H1 (cell line): ENCODE data around the gene FAM83B. TPM values are rescaled to one million over a fixed set of nuclear protein-coding genes. Genes with fewer than 3 reads are reported as not detected.

Source experiments
- CEBPB ChIP-seq: IDR thresholded peaks from 2 replicates; pipeline ENCODE4 v1.6.1; 2012; ENCODE audit warnings: low read depth, low read length
- HDAC2 ChIP-seq, 2 experiments: fragments of 300-600 bp in 1 of 2; sonication (generic) in 1 of 2; IDR thresholded peaks; 2 replicates each; pipeline ENCODE4 v1.6.1; 2011 to 2012; ENCODE audit warnings: low read depth in 2 of 2, low read length in 2 of 2, mild to moderate bottlenecking in 2 of 2, moderate library complexity in 2 of 2, borderline replicate concordance in 1 of 2, inconsistent platforms in 1 of 2
- SP4 ChIP-seq: IDR thresholded peaks from 2 replicates; pipeline ENCODE4 v1.6.1; 2012; ENCODE audit warnings: low read length, inconsistent platforms
- TBP ChIP-seq: IDR thresholded peaks from 2 replicates; pipeline ENCODE4 v1.6.1; 2011; ENCODE audit warnings: low read depth, low read length, improper control_type of control experiment
- polyA plus RNA-seq, 7 experiments: library from polyadenylated mRNA; depleted of rRNA in 3 of 7; stranded (reverse) in 5 of 7; unstranded in 2 of 7; fragments of >200 nt in 5 of 7; fragments of 200-250 nt in 2 of 7; gene quantifications; 1 replicate in 5 of 7; 2 replicates in 1 of 7; 4 replicates in 1 of 7; pipeline versions ENCODE4 v1.2.1 to v1.2.3, GENCODE V29; 2011 to 2013; ENCODE audit warnings: missing spikeins in 2 of 7, mixed read lengths in 2 of 7
- total RNA-seq: library from RNA; stranded (reverse); fragmentation: NEBNext Ultra II Directional; extraction: Animal tissue kit (Norgen Biotek cat#: 25700); gene quantifications from 2 replicates; pipeline ENCODE4 v1.2.1, GENCODE V29; 2021
- TF ChIP-seq, protein P1 (sequence below): fragments of 300-600 bp; sonication (generic); IDR thresholded peaks from 2 replicates; pipeline ENCODE4 v1.7.1; 2012; ENCODE audit warnings: low read length, moderate library complexity, mild to moderate bottlenecking, inconsistent platforms; ENCODE audit not compliant: insufficient replicate concordance

Gene FAM83B
- total and polyA plus RNA-seq, 2 of the 8 experiments (the other 6 are each of a cell fraction or from before 2014, with no cell fraction given), result 0.71 to 5.7 TPM

- TF ChIP-seq, protein P1, sequence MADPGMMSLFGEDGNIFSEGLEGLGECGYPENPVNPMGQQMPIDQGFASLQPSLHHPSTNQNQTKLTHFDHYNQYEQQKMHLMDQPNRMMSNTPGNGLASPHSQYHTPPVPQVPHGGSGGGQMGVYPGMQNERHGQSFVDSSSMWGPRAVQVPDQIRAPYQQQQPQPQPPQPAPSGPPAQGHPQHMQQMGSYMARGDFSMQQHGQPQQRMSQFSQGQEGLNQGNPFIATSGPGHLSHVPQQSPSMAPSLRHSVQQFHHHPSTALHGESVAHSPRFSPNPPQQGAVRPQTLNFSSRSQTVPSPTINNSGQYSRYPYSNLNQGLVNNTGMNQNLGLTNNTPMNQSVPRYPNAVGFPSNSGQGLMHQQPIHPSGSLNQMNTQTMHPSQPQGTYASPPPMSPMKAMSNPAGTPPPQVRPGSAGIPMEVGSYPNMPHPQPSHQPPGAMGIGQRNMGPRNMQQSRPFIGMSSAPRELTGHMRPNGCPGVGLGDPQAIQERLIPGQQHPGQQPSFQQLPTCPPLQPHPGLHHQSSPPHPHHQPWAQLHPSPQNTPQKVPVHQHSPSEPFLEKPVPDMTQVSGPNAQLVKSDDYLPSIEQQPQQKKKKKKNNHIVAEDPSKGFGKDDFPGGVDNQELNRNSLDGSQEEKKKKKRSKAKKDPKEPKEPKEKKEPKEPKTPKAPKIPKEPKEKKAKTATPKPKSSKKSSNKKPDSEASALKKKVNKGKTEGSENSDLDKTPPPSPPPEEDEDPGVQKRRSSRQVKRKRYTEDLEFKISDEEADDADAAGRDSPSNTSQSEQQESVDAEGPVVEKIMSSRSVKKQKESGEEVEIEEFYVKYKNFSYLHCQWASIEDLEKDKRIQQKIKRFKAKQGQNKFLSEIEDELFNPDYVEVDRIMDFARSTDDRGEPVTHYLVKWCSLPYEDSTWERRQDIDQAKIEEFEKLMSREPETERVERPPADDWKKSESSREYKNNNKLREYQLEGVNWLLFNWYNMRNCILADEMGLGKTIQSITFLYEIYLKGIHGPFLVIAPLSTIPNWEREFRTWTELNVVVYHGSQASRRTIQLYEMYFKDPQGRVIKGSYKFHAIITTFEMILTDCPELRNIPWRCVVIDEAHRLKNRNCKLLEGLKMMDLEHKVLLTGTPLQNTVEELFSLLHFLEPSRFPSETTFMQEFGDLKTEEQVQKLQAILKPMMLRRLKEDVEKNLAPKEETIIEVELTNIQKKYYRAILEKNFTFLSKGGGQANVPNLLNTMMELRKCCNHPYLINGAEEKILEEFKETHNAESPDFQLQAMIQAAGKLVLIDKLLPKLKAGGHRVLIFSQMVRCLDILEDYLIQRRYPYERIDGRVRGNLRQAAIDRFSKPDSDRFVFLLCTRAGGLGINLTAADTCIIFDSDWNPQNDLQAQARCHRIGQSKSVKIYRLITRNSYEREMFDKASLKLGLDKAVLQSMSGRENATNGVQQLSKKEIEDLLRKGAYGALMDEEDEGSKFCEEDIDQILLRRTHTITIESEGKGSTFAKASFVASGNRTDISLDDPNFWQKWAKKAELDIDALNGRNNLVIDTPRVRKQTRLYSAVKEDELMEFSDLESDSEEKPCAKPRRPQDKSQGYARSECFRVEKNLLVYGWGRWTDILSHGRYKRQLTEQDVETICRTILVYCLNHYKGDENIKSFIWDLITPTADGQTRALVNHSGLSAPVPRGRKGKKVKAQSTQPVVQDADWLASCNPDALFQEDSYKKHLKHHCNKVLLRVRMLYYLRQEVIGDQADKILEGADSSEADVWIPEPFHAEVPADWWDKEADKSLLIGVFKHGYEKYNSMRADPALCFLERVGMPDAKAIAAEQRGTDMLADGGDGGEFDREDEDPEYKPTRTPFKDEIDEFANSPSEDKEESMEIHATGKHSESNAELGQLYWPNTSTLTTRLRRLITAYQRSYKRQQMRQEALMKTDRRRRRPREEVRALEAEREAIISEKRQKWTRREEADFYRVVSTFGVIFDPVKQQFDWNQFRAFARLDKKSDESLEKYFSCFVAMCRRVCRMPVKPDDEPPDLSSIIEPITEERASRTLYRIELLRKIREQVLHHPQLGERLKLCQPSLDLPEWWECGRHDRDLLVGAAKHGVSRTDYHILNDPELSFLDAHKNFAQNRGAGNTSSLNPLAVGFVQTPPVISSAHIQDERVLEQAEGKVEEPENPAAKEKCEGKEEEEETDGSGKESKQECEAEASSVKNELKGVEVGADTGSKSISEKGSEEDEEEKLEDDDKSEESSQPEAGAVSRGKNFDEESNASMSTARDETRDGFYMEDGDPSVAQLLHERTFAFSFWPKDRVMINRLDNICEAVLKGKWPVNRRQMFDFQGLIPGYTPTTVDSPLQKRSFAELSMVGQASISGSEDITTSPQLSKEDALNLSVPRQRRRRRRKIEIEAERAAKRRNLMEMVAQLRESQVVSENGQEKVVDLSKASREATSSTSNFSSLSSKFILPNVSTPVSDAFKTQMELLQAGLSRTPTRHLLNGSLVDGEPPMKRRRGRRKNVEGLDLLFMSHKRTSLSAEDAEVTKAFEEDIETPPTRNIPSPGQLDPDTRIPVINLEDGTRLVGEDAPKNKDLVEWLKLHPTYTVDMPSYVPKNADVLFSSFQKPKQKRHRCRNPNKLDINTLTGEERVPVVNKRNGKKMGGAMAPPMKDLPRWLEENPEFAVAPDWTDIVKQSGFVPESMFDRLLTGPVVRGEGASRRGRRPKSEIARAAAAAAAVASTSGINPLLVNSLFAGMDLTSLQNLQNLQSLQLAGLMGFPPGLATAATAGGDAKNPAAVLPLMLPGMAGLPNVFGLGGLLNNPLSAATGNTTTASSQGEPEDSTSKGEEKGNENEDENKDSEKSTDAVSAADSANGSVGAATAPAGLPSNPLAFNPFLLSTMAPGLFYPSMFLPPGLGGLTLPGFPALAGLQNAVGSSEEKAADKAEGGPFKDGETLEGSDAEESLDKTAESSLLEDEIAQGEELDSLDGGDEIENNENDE, result no peak
- TF ChIP-seq TBP, result no peak
- no peak for TF ChIP-seq SP4
- TF ChIP-seq HDAC2 (IDR thresholded peaks at IDR 0.05; ENCODE audit: borderline replicate concordance in 1 of 2, low read depth in 2 of 2, low read length in 2 of 2), result no peak
- TF ChIP-seq CEBPB, result 0 out of 2 replicates have a peak, but pooled peaks have one; percentile 24
- TF ChIP-seq, all 59 proteins: peak for 1
These were observed 89.2 kb downstream of the FAM83B start (continued) for GRCh38 chr6:54935739-54936138.
